Endothelial cell of umbilical vein (primary cell): ENCODE data around the gene HIVEP3. TPM values are rescaled to one million over a fixed set of nuclear protein-coding genes. Genes with fewer than 3 reads are reported as not detected.
A peak's percentile ranks its signal among the peaks of the same experiment; 100 is the strongest.

Experiments used
- BruUV-seq: library from RNA; stranded (reverse); fragments of 400-500 nt; replicated peaks from 2 replicates; lab custom pipeline; 2021; lab: Mats Ljungman, UMichigan
- CTCF ChIA-PET: fragments of 300-600, 350-600 bp; sonication (Branson Sonifier 250); formaldehyde crosslinking; loops from one replicate; lab custom pipeline; 2021; ENCODE audit warnings: antibody characterized with exemption, inconsistent platforms; lab: Charles Lee
- POLR2A ChIA-PET: fragments of 300-600, 350-600 bp; sonication (Branson Sonifier 250); formaldehyde crosslinking; loops from one replicate; lab custom pipeline; 2021; ENCODE audit warnings: antibody characterized with exemption, inconsistent platforms; lab: Charles Lee
- DNase-seq: peaks from one replicate; pipeline ENCODE4 v3.0.0-alpha.2; 2011; ENCODE audit warnings: low read depth, low spot score
- FAIRE-seq: peaks from 2 replicates; lab custom pipeline; 2011; peaks lifted over from hg19 to GRCh38; lab: Jason Lieb, UNC
- H2AFZ ChIP-seq: 2 replicates; pipeline ENCODE4 v1.6.0; 2012; ENCODE audit warnings: low read depth, low read length, control low read depth, inconsistent platforms
- H3K27ac ChIP-seq: 2 replicates; pipeline ENCODE4 v1.5.1; 2011; ENCODE audit warnings: low read depth, mild to moderate bottlenecking, control low read depth, low read length, moderate library complexity; ENCODE audit not compliant: insufficient read depth
- H3K27me3 ChIP-seq, 2 experiments: 2 replicates each; pipeline versions ENCODE4 v1.6.0 to v1.6.1; 2011; ENCODE audit warnings: low read length in 2 of 2, mixed read lengths in 1 of 2; ENCODE audit not compliant: control insufficient read depth in 2 of 2, insufficient read depth in 2 of 2
- H3K36me3 ChIP-seq, 2 experiments: 2 replicates in 1 of 2; 3 replicates in 1 of 2; pipeline ENCODE4 v1.5.1; 2011; ENCODE audit warnings: low read length in 2 of 2, mild to moderate bottlenecking in 1 of 2, moderate library complexity in 1 of 2; ENCODE audit not compliant: control insufficient read depth in 2 of 2, insufficient read depth in 2 of 2; ENCODE audit errors: extremely low read depth in 1 of 2
- H3K4me1 ChIP-seq: 3 replicates; pipeline ENCODE4 v1.5.1; 2011; ENCODE audit warnings: mild to moderate bottlenecking, low read length; ENCODE audit not compliant: control insufficient read depth, insufficient read depth; ENCODE audit errors: extremely low read depth
- H3K4me2 ChIP-seq: 2 replicates; pipeline ENCODE4 v1.6.1; 2011; ENCODE audit warnings: low read length, control low read depth, mixed read lengths; ENCODE audit not compliant: insufficient read depth
- H3K4me3 ChIP-seq, 3 experiments: fragments of 200-600 bp in 1 of 3; sonication (generic), shearing (Covaris generic) in 1 of 3; replicated peaks in 1 of 3; 2 replicates each; pipeline ENCODE4 v1.5.1; 2011 to 2016; ENCODE audit warnings: control low read depth in 3 of 3, low read length in 3 of 3, mild to moderate bottlenecking in 2 of 3, inconsistent platforms in 1 of 3, low read depth in 1 of 3, moderate library complexity in 1 of 3; ENCODE audit not compliant: insufficient read depth in 1 of 3
- H3K79me2 ChIP-seq: 2 replicates; pipeline ENCODE4 v1.6.0; 2012; ENCODE audit warnings: low read length, inconsistent platforms; ENCODE audit not compliant: control insufficient read depth, insufficient read depth
- H3K9ac ChIP-seq: replicated peaks from 2 replicates; pipeline ENCODE3; 2011; ENCODE audit warnings: low read length, control low read depth; ENCODE audit not compliant: insufficient read depth; ENCODE audit errors: extremely low read depth
- H3K9me1 ChIP-seq: replicated peaks from 3 replicates; pipeline ENCODE4 v1.6.0; 2011; ENCODE audit warnings: mild to moderate bottlenecking, low read length; ENCODE audit not compliant: control insufficient read depth, insufficient read depth; ENCODE audit errors: extremely low read depth
- H3K9me3 ChIP-seq: replicated peaks from 2 replicates; pipeline ENCODE4 v1.5.1; 2012; ENCODE audit warnings: low read length, inconsistent platforms; ENCODE audit not compliant: control insufficient read depth, insufficient read depth
- H4K20me1 ChIP-seq: replicated peaks from 2 replicates; pipeline ENCODE3; 2011; ENCODE audit warnings: mild to moderate bottlenecking, low read length; ENCODE audit not compliant: control insufficient read depth, insufficient read depth; ENCODE audit errors: extremely low read depth
- EZH2 ChIP-seq: IDR thresholded peaks from 2 replicates; pipeline ENCODE4 v1.6.1; 2012; ENCODE audit warnings: borderline replicate concordance, low read depth, mild to moderate bottlenecking, moderate library complexity, low read length, inconsistent platforms; ENCODE audit not compliant: severe bottlenecking
- FOS ChIP-seq: IDR thresholded peaks from 2 replicates; pipeline ENCODE4 v1.6.1; 2011; ENCODE audit warnings: mild to moderate bottlenecking, low read length, moderate library complexity, borderline replicate concordance; ENCODE audit not compliant: insufficient read depth
- GATA2 ChIP-seq: IDR thresholded peaks from 2 replicates; pipeline ENCODE4 v1.7.0; 2011; ENCODE audit warnings: low read depth, mild to moderate bottlenecking, moderate library complexity, mixed read lengths, low read length; ENCODE audit not compliant: insufficient read length, insufficient read depth
- JUN ChIP-seq: IDR thresholded peaks from 2 replicates; pipeline ENCODE4 v1.6.1; 2011; ENCODE audit warnings: borderline replicate concordance, low read depth; ENCODE audit not compliant: insufficient read length, insufficient read depth
- MYC ChIP-seq: IDR thresholded peaks from one replicate; pipeline ENCODE4 v1.6.1; 2011; ENCODE audit warnings: mild to moderate bottlenecking, low read depth, low read length
- POLR2A ChIP-seq: IDR thresholded peaks from 2 replicates; pipeline ENCODE4 v1.6.1; 2012; ENCODE audit warnings: low read depth, mild to moderate bottlenecking, control low read depth, low read length
- POLR2AphosphoS5 ChIP-seq: IDR thresholded peaks from 2 replicates; pipeline ENCODE4 v1.6.1; 2012; ENCODE audit warnings: low read depth, mild to moderate bottlenecking, control low read depth, low read length, moderate library complexity; ENCODE audit not compliant: insufficient read depth
- dilution Hi-C: fragments of 300-500 bp; cut with MboI; formaldehyde crosslinking; loops from one replicate; pipeline ENCODE4 v1.15.0; 2019; ENCODE audit warnings: low sequenced_read_pairs; ENCODE audit not compliant: extremely low pct_ligation_motif_present
- intact Hi-C: fragments of 100-400 bp; cut with micrococcal nuclease; formaldehyde crosslinking; loops from one replicate; pipeline ENCODE4 v1.10.0; 2022
- polyA plus RNA-seq, 4 experiments: library from polyadenylated mRNA; depleted of rRNA in 3 of 4; stranded (reverse) in 3 of 4; unstranded in 1 of 4; fragments of >200 nt; gene quantifications; 2 replicates each; pipeline versions ENCODE4 v1.2.1 to v1.2.3, GENCODE V29; 2011 to 2012; ENCODE audit warnings: missing spikeins in 1 of 4
- total RNA-seq: library from RNA; stranded (reverse); gene quantifications from 2 replicates; pipeline ENCODE4 v1.2.3, GENCODE V29; 2021
- TF ChIP-seq, protein P1 (sequence below), 2 donors: IDR thresholded peaks; 1 replicate in 1 of 2; 2 replicates in 1 of 2; pipeline ENCODE4 v1.5.1; 2011; ENCODE audit warnings: low read length in 2 of 2, mild to moderate bottlenecking in 2 of 2, moderate library complexity in 2 of 2, control low read depth in 1 of 2, inconsistent platforms in 1 of 2, low read depth in 1 of 2; ENCODE audit not compliant: insufficient read depth in 1 of 2; ENCODE audit errors: extremely low read depth in 1 of 2
- TF ChIP-seq, protein P2 (sequence below): IDR thresholded peaks from 2 replicates; pipeline ENCODE4 v1.6.1; 2011; ENCODE audit not compliant: insufficient read depth, insufficient read length

The HIVEP3 gene
- total and polyA plus RNA-seq, 2 donors (not counting 3 experiments of a cell fraction or from before 2014, with no cell fraction given), result 3.4 to 4.0 TPM

DNA sequence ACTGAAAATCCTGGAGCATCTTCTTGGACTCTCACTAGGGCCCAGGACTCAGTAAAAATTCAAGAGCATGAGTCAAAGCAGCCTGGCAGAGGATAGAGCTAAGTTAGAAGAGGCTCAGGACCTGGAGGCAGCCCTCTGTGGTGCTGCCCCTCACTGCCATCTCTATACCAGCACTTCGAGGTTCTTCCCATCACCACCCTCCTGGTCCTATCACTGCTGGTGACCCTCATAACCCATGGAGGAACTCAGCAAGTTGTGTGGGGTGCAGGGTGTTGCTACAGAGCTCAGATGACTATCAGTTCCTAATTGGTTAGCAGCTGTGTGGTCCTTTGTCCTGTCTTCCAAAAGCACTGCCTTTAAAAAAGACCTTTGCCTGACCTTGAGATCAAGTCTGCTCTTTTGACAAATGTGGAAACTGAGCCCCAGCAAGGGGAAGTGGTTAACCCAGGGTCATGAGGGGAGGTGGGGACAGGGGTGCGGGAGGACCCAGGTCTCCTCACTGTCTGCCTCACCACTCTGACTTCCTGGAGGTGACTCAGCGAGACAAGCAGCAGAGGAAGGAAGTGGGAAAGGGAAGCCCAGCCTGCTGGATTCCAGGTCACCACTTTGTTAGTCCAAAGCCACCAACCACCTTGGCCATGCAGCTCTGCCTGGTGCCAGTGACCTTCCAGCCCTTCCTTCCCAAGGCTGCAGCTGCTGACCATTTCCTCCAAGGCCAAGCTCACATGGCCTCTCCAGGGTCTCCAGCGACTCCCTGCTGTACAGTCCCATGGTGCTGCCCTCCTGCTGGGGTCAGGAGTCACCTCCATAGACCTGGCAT lies 234.8 kb downstream of the HIVEP3 start:
- POLR2A ChIA-PET, result no interaction called here
- H2AFZ ChIP-seq, result no peak overlapping the region
- intact Hi-C loops, result loop anchor here (1.0 to 2.0 kb wide), 2 partner anchors 22 to 41 kb away; no protein-coding TSS in a partner anchor

DNA sequence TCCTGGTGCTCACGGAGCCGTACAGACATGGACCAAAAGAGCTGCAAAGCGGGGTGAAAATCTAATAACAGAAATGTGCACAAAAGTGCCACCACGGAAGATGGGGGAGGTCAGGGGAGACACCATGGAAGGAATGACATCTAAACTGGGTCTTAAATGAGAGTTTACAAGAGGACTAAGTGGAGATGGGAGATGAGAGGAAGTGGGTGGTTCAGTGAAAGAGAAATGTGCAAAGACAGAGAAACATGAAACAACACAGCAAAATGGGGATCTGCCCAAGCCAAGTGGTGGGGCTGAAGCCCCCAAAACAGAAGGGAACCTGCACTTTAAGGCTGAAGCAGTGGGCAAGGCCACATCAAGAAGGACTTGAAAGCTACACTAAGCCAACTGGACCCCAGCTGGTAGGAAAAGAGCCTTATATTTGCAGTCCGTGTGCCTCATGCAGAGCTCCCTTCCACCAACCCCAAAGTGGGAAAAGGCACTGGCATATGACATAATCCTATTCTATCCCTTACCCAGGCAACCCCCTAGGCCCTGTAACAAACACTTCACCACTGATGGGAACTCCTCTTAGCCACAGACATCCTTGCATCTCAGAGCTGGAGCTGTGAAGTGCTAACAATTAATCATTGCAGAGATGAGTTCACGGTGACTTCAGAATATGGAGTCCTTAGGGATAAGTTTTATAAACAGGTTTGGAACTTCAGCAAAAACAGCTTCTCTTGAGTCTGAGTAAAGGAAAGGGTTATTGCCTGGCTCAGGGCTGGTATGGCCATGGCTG lies 235.7 kb downstream of the HIVEP3 start:
- no peak for DNase-seq
- no peak overlapping the region for H2AFZ ChIP-seq
- H3K79me2 ChIP-seq, result no peaks in the 10 kb centered on the region
- FAIRE-seq, result no peak
- ChIA-PET CTCF (interaction anchor here (1.0 to 2.1 kb wide), 5 partner anchors 10 to 59 kb away, joined by 3 to 7 read pairs (median 4); no protein-coding TSS in a partner anchor), POLR2A (no interaction called here)
- H3K4me2 ChIP-seq, result no peak overlapping the region
- no peaks in the 10 kb centered on the region for H4K20me1 ChIP-seq
- H3K4me3 ChIP-seq, result no peak overlapping the region
- TF ChIP-seq GATA2 (no peak), FOS (no peak), POLR2A (no peak), POLR2AphosphoS5 (no peak), JUN (no peak), EZH2 (no peak), MYC (no peak)
- TF ChIP-seq, protein P1, sequence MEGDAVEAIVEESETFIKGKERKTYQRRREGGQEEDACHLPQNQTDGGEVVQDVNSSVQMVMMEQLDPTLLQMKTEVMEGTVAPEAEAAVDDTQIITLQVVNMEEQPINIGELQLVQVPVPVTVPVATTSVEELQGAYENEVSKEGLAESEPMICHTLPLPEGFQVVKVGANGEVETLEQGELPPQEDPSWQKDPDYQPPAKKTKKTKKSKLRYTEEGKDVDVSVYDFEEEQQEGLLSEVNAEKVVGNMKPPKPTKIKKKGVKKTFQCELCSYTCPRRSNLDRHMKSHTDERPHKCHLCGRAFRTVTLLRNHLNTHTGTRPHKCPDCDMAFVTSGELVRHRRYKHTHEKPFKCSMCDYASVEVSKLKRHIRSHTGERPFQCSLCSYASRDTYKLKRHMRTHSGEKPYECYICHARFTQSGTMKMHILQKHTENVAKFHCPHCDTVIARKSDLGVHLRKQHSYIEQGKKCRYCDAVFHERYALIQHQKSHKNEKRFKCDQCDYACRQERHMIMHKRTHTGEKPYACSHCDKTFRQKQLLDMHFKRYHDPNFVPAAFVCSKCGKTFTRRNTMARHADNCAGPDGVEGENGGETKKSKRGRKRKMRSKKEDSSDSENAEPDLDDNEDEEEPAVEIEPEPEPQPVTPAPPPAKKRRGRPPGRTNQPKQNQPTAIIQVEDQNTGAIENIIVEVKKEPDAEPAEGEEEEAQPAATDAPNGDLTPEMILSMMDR (IDR thresholded peaks at IDR 0.05; ENCODE audit: extremely low read depth in 1 of 2, insufficient read depth in 1 of 2, low read depth in 1 of 2, low read length in 2 of 2), result no peak
- TF ChIP-seq, protein P2, sequence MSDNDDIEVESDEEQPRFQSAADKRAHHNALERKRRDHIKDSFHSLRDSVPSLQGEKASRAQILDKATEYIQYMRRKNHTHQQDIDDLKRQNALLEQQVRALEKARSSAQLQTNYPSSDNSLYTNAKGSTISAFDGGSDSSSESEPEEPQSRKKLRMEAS, result no peak
- intact Hi-C loops (no loop called here), dilution Hi-C loops (no loop called here)
- H3K27ac ChIP-seq, result no peak overlapping the region
- H3K9me3 ChIP-seq, result no peaks in the 10 kb centered on the region
- no peaks in the 10 kb centered on the region for H3K9me1 ChIP-seq
- BruUV-seq, result no TSS peak
- H3K27me3 ChIP-seq, result no peaks in the 10 kb centered on the region
- peaks cover 16% of the 10 kb centered on the region for H3K4me1 ChIP-seq
- H3K9ac ChIP-seq, result no peak overlapping the region
- H3K36me3 ChIP-seq, result no peaks in the 10 kb centered on the region

More for the DNA sequence above, 234.8 kb downstream of the HIVEP3 start:
- Histone ChIP-seq H3K27ac (no peak overlapping the region), H4K20me1 (no peaks in the 10 kb centered on the region), H3K27me3 (no peaks in the 10 kb centered on the region), H3K4me2 (no peak overlapping the region), H3K4me3 (no peak overlapping the region), H3K36me3 (no peaks in the 10 kb centered on the region), H3K4me1 (peaks cover 16% of the 10 kb centered on the region), H3K9me1 (no peaks in the 10 kb centered on the region), H3K79me2 (no peaks in the 10 kb centered on the region), H3K9ac (no peak overlapping the region), H3K9me3 (no peaks in the 10 kb centered on the region)
- CTCF ChIA-PET, result interaction anchor here (0.8 to 2.1 kb wide), 5 partner anchors 11 to 58 kb away, joined by 3 to 7 read pairs (median 3); no protein-coding TSS in a partner anchor
- dilution Hi-C loops, result no loop called here
- TF ChIP-seq POLR2AphosphoS5 (peak; percentile 45), JUN (no peak), FOS (peak; percentile 45), GATA2 (peak; percentile 30)
- FAIRE-seq, result peak; percentile 80
- peak; percentile 44 for DNase-seq
- BruUV-seq, result no TSS peak
